ENCODE results near the gene PSMA6.

Gene PSMA6

GRCh38 chr14:35243956-35244355 is 48.2 kb upstream of the PSMA6 start:
- Histone ChIP-seq H3K9me3 (ENCODE audit: control insufficient read depth, insufficient read depth, low read depth, low read length) (no peaks in the 10 kb centered on the region), H3K4me1 (ENCODE audit: control insufficient read depth, insufficient read depth, low read length) (peaks cover 5% of the 10 kb centered on the region; the same call in 1 of the 2 replicates), H3K27ac (ENCODE audit: extremely low read depth, low read depth, low read length) (no peak overlapping the region), H3K36me3 (ENCODE audit: control insufficient read depth in 2 of 2, insufficient read depth in 1 of 2, low read length in 2 of 2) (no peaks in the 10 kb centered on the region), H3K4me3 (ENCODE audit: low read depth, low read length) (no peak overlapping the region)
- ChIA-PET POLR2A (no interaction called here), CTCF (no interaction called here)
- TF ChIP-seq ZNF202 (tag by site-specific recombination; IDR thresholded peaks at IDR 0.05; ENCODE audit: borderline replicate concordance): no peak
- TF ChIP-seq ZNF223 (tag by site-specific recombination; IDR thresholded peaks at IDR 0.05): no peak
- TF ChIP-seq ZNF23 (tag by site-specific recombination; IDR thresholded peaks at IDR 0.05; ENCODE audit: borderline replicate concordance): no peak
- TF ChIP-seq ZFP37 (tag by site-specific recombination; IDR thresholded peaks at IDR 0.05): no peak
- TF ChIP-seq PRDM10 (tag by site-specific recombination; IDR thresholded peaks at IDR 0.05): no peak
- no peak for TF ChIP-seq ZBTB17 (tag by site-specific recombination; IDR thresholded peaks at IDR 0.05)
- no peak for TF ChIP-seq EGR2 (tag by site-specific recombination; IDR thresholded peaks at IDR 0.05; ENCODE audit: low read depth)
- TF ChIP-seq ZNF555 (tag by site-specific recombination; conservative IDR thresholded peaks at IDR 0.05): no peak
- TF ChIP-seq ZXDB (tag by site-specific recombination; IDR thresholded peaks at IDR 0.05): no peak

DNA sequence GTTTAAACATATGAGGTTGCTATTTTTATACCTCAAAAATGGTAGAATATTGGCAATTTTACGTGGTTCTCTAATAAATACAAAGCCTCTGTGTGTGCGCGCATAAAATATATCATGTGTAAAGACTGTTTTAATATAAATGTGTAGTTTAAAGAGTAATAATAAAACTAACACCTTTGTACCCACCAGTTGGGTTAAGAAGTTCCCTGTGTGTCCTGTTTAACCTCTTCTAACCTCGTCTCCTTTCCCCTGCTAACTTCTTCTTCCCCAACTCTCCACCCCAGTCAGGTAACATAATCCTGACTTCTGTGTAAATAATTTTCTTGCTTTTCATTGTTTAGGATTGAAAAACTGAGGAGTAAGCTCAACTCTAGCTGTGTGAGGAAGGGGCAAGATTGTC is 47.6 kb upstream of the PSMA6 start:
- CTCF ChIA-PET: interaction anchor here (0.6 kb wide), 1 partner anchor 452 kb away, joined by 4 read pairs; no protein-coding TSS in a partner anchor
- H3K4me3 ChIP-seq (ENCODE audit: low read depth, low read length): no peak overlapping the region
- no peaks in the 10 kb centered on the region for H3K36me3 ChIP-seq (ENCODE audit: control insufficient read depth in 2 of 2, insufficient read depth in 1 of 2, low read length in 2 of 2)
- no peak overlapping the region for H3K27ac ChIP-seq (ENCODE audit: extremely low read depth, low read depth, low read length)
- TF ChIP-seq ZNF707 (tag by site-specific recombination; IDR thresholded peaks at IDR 0.05): no peak
- TF ChIP-seq ZFP3 (tag by site-specific recombination; IDR thresholded peaks at IDR 0.05; ENCODE audit: low read depth): no peak
- TF ChIP-seq ZNF354C (tag by site-specific recombination; IDR thresholded peaks at IDR 0.05; ENCODE audit: borderline replicate concordance, low read depth): no peak
- no peak for TF ChIP-seq ZNF449 (tag by site-specific recombination; IDR thresholded peaks at IDR 0.05)
- no peak for TF ChIP-seq ZBTB8A (tag by site-specific recombination; IDR thresholded peaks at IDR 0.05)
- TF ChIP-seq ZNF747 (tag by site-specific recombination; IDR thresholded peaks at IDR 0.05): no peak
- no peak for TF ChIP-seq REST (tag by site-specific recombination; IDR thresholded peaks at IDR 0.05)
- no peak for TF ChIP-seq ZNF112 (tag by site-specific recombination; IDR thresholded peaks at IDR 0.05)
- no peak for TF ChIP-seq ZSCAN30 (tag by site-specific recombination; IDR thresholded peaks at IDR 0.05)
- no peak for TF ChIP-seq ZNF266 (tag by site-specific recombination; IDR thresholded peaks at IDR 0.05; ENCODE audit: low read depth)
- no peak for TF ChIP-seq WT1 (tag by site-specific recombination; IDR thresholded peaks at IDR 0.05)
- TF ChIP-seq, protein P1, sequence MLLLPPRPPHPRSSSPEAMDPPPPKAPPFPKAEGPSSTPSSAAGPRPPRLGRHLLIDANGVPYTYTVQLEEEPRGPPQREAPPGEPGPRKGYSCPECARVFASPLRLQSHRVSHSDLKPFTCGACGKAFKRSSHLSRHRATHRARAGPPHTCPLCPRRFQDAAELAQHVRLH (tag by site-specific recombination; IDR thresholded peaks at IDR 0.05): no peak
- no peak for TF ChIP-seq ZNF585B (tag by site-specific recombination; IDR thresholded peaks at IDR 0.05)
- TF ChIP-seq ZNF843 (tag by site-specific recombination; IDR thresholded peaks at IDR 0.05): no peak
- TF ChIP-seq ZNF221 (tag by site-specific recombination; IDR thresholded peaks at IDR 0.05; ENCODE audit: borderline replicate concordance): no peak
- TF ChIP-seq ZNF366 (tag by site-specific recombination; conservative IDR thresholded peaks at IDR 0.05): no peak
- POLR2A ChIA-PET: no interaction called here
- H3K4me1 ChIP-seq (ENCODE audit: control insufficient read depth, insufficient read depth, low read length): peaks cover 5% of the 10 kb centered on the region; the same call in 1 of the 2 replicates
- H3K9me3 ChIP-seq (ENCODE audit: control insufficient read depth, insufficient read depth, low read depth, low read length): no peaks in the 10 kb centered on the region
